HG03442 (cell line): ENCODE data around the gene ZNF143.
"Not testable (repeated sequence)": the region's sequence is repeated elsewhere in the genome, so short reads cannot be mapped to it uniquely, and the experiment has no call there.

Experiments
- ATAC-seq: cut with Tn5 transposase; IDR thresholded peaks from one replicate; pipeline ENCODE4 v1.9.1; 2021; ENCODE audit warnings: mild to moderate bottlenecking, moderate library complexity; ENCODE audit not compliant: unreplicated experiment

ZNF143 gene

DNA sequence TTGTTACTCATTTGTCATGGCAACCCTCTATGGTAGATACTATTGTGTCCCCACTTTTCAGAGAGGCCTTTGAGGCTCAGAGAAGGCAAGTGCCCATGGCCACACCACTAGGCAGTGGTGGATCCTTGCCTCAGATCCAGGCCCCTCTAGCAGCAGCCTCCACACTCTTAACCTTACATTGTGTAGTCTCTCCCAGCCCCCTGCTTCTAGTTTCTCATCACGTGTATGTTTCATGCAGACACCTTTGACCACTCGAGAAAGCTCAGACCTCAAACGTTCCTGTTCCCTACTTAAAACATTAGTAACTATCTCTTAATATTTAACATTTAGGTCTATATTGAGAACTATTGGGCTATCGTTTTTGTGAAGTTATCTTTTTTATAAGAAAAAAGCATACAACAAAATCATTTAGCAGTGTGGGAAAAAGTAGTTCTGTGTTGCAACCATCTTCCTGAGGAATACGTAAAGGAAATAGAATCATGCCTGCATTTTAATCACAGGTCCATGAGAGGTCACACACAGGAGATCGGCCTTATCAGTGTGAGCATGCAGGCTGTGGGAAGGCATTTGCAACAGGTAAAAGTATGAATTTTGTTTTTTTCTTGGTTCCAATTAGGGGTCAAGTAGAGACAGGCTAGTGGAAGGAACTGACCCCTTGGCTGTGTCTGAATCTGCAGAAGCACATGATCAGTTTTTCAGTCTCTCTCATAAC, 35.1 kb downstream of the ZNF143 start:
- ATAC-seq, result no peak

DNA sequence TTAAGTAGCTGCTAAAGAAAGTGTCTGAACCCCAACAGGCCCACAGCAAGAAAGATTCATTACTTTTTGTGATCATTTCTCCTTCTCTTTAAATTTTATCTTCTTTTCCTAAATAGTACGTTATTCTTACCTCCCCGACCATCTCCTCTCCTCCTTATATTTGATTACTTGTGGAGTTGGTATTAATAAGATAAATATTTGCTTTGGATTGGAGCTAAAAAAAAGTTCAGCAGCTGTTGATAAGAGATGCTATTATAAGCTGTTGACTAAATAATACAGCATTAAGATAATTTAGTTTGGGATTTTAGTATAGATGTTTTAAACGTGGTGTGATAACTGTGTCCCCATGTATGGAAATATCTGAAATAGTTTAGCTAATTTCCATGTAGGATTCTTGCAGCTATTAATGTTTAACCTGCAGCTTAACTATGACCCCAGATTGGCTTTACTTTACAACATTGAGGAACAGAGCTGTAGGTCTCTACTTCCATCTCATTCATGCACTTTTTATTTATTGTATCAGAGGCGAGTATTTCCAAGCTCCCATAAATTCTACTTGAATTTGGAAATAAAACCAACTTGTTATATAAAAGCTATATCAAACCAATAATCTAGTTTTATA, 37.8 kb downstream of the ZNF143 start:
- ATAC-seq, result no peak

- ATAC-seq, result no peak
These were observed 45.9 kb downstream of the ZNF143 start for GRCh38 chr11:9506489-9507276.

DNA sequence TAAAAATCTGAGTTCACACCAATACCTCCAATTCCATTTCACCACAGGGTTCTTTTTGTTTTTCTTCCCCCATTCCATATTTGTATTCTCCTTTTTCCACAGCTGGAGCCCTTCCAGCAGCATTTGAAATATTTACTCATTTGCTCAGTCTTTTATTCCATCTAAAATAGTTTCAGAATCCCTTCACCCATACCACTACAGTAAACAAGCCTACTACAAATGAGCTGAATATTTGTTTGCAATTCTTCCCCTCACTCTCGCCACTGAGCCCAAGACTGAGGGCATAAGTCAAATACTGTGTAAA, 46.4 kb downstream of the ZNF143 start:
- no peak for ATAC-seq

DNA sequence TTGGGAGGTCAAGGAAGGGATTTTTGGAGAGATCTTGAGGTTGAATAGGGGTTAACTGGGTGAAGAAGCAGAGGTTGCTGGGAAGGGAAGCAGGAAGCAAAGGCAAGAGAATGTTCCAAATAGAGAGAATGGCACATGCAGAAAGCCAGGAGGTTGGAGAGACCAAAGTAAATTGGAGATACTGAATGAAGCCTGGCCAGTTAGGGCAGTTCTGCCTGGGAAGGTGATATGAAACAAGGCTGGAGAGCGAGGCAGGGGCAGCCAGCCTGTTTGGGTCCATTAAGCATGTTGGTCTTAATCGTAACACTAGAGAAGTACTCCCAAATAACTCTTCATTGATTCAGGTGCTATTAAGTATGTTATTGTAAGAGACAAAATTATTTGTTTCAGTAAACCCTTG, 48.2 kb downstream of the ZNF143 start:
- ATAC-seq, result no peak

DNA sequence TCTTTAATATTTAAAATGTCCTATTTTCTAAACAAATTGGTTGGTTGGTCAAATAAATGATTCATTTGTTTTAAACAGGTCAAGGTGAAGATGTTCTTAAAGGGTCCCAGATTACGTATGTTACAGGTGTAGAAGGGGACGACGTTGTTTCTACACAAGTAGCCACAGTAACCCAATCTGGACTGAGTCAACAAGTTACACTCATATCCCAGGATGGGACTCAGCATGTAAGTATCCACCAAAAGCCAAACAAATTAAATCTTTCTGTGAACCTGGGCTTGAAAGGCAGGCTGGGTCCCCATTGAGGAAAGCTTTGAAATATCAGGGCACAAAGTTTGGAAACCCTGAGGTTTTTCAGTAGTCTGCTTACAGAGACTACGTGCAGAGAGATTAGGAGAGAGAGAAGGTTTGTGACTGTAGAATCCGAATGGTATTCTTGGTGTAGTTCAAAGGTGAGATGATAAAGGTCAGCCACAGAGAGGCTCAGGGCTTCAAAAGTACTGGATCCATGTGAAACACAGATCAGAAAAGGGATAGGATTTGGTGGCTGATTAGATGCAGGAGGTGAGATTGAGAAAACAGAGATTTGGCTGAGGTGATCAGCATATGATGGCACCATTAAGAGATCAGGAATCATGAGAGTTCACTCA, 51.7 kb downstream of the ZNF143 start:
- no peak for ATAC-seq

GRCh38 chr11:9514576-9514975, 53.8 kb downstream of the ZNF143 start:
- not testable (repeated sequence) for ATAC-seq

GRCh38 chr11:9516113-9516512, 55.3 kb downstream of the ZNF143 start:
- no peak for ATAC-seq

- no peak for ATAC-seq
These were observed 58.1 kb downstream of the ZNF143 start for GRCh38 chr11:9518835-9519410.

GRCh38 chr11:9524001-9524400, 63.2 kb downstream of the ZNF143 start:
- no peak for ATAC-seq

- no peak for ATAC-seq
These were observed 64.3 kb downstream of the ZNF143 start for GRCh38 chr11:9525116-9525515.

- ATAC-seq, result no peak
These were observed 66.8 kb downstream of the ZNF143 start for GRCh38 chr11:9527481-9528135.

GRCh38 chr11:9528136-9528501, 67.3 kb downstream of the ZNF143 start:
- ATAC-seq, result no peak

- no peak for ATAC-seq
These were observed 67.9 kb downstream of the ZNF143 start for GRCh38 chr11:9528573-9529333.

DNA sequence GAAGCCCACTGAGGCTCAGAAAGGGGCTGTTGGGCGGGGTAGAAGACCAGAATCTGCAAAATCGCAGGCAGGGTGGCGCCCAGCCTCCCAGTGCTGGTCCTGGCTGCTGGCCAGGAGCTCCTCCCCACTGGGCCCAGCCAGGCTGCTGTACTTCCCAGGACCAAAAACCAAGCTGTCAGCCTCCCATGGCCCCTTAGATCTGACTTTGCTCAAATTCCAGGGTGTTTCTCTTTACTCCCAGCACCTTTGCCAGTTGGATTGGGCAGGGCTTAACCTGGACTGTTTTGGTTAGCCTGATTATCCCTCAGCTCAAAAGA, 68.5 kb downstream of the ZNF143 start:
- ATAC-seq, result no peak

- ATAC-seq, result no peak
These were observed 69.3 kb downstream of the ZNF143 start for GRCh38 chr11:9530020-9530621.

GRCh38 chr11:9530901-9531625, 70.3 kb downstream of the ZNF143 start:
- ATAC-seq, result no peak

DNA sequence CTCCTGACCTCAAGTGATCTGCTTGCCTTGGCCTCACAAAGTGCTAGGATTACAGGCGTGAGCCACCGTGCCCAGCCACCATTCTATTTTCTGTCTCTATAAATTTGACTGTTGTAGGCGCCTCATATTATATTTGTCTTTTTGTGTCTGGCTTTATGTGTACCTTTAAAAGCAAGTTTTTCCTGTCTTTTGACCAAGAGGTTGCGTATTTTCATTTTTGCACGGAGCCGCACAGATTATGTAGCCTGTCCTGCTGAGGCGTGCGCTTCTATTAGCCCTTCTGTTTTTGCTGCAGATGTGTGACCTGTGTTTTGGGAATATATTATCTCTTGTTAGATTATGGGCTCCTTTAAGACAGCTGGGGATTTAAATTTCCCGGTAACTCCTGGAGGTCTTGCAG, 72.2 kb downstream of the ZNF143 start:
- ATAC-seq, result no peak

GRCh38 chr11:9533736-9534473, 73.1 kb downstream of the ZNF143 start:
- no peak for ATAC-seq
